IMR-90 (cell line): ENCODE results near the gene CELA3B.
"Not testable (repeated sequence)": the region's sequence is repeated elsewhere in the genome, so short reads cannot be mapped to it uniquely, and the experiment has no call there.

ENCODE experiments used
- BHLHE40 ChIP-seq: fragments of 150-350 bp; IDR thresholded peaks from 2 replicates; pipeline ENCODE4 v1.6.1; 2016; ENCODE audit warnings: mild to moderate bottlenecking, low read depth, low read length
- CEBPB ChIP-seq: IDR thresholded peaks from 2 replicates; pipeline ENCODE4 v1.6.1; 2012; ENCODE audit warnings: low read depth, low read length, improper control_type of control experiment
- CHD1 ChIP-seq: IDR thresholded peaks from 2 replicates; pipeline ENCODE4 v1.6.1; 2012; ENCODE audit warnings: low read depth, low read length, improper control_type of control experiment
- ELK1 ChIP-seq: fragments of 150-350 bp; IDR thresholded peaks from 2 replicates; pipeline ENCODE4 v1.6.1; 2016; ENCODE audit warnings: low read depth, mild to moderate bottlenecking, low read length, moderate library complexity, borderline replicate concordance
- MAFK ChIP-seq: IDR thresholded peaks from 2 replicates; pipeline ENCODE4 v1.6.1; 2012; ENCODE audit warnings: low read depth, low read length, improper control_type of control experiment
- MAZ ChIP-seq: IDR thresholded peaks from 2 replicates; pipeline ENCODE4 v1.6.1; 2012; ENCODE audit warnings: low read depth, mild to moderate bottlenecking, low read length, improper control_type of control experiment, moderate library complexity, borderline replicate concordance
- MXI1 ChIP-seq: IDR thresholded peaks from 2 replicates; pipeline ENCODE4 v1.6.1; 2012; ENCODE audit warnings: low read depth, mild to moderate bottlenecking, low read length, moderate library complexity, borderline replicate concordance
- POLR2A ChIP-seq: IDR thresholded peaks from 2 replicates; pipeline ENCODE4 v1.6.1; 2012; ENCODE audit warnings: mild to moderate bottlenecking, low read depth, low read length
- RAD21 ChIP-seq: IDR thresholded peaks from 2 replicates; pipeline ENCODE4 v1.6.1; 2012; ENCODE audit warnings: low read length, improper control_type of control experiment
- RCOR1 ChIP-seq: IDR thresholded peaks from 2 replicates; pipeline ENCODE4 v1.6.1; 2012; ENCODE audit warnings: mild to moderate bottlenecking, low read length, improper control_type of control experiment; ENCODE audit not compliant: insufficient replicate concordance
- RFX5 ChIP-seq: IDR thresholded peaks from 2 replicates; pipeline ENCODE4 v1.8.0; 2012; ENCODE audit warnings: low read depth, mild to moderate bottlenecking, low read length, moderate library complexity
- SMC3 ChIP-seq: fragments of 150-350 bp; IDR thresholded peaks from 2 replicates; pipeline ENCODE4 v1.6.1; 2016; ENCODE audit warnings: low read depth, mild to moderate bottlenecking, antibody characterized with exemption, low read length, moderate library complexity
- USF2 ChIP-seq: fragments of 150-350 bp; IDR thresholded peaks from 2 replicates; pipeline ENCODE4 v1.6.1; 2017; ENCODE audit warnings: mild to moderate bottlenecking, antibody characterized with exemption, low read length, low read depth
- TF ChIP-seq, protein P1 (sequence below): conservative IDR thresholded peaks from 2 replicates; pipeline ENCODE4 v1.5.1; 2012; ENCODE audit warnings: mild to moderate bottlenecking, low read depth, low read length, improper control_type of control experiment

DNA sequence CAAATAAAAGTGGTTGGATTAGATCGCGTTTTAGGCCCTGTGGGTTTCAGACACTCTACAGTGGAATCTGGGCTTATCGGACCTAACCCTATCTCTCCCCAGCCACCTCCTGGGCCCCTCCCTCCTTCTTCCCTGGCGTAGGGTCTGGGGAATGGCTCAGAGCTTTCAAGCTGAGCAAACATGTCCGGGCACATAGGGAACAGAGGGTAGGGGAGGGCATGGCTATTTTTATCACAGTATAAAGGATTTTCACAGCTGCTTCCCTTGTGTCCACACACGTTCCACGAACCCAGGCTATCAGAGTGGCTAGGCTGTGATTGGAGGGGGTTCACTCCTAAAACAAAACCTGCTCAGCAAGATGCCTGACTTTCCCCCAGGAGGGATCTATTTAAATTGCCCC, 22.8 kb downstream of the CELA3B start:
- TF ChIP-seq, protein P1, sequence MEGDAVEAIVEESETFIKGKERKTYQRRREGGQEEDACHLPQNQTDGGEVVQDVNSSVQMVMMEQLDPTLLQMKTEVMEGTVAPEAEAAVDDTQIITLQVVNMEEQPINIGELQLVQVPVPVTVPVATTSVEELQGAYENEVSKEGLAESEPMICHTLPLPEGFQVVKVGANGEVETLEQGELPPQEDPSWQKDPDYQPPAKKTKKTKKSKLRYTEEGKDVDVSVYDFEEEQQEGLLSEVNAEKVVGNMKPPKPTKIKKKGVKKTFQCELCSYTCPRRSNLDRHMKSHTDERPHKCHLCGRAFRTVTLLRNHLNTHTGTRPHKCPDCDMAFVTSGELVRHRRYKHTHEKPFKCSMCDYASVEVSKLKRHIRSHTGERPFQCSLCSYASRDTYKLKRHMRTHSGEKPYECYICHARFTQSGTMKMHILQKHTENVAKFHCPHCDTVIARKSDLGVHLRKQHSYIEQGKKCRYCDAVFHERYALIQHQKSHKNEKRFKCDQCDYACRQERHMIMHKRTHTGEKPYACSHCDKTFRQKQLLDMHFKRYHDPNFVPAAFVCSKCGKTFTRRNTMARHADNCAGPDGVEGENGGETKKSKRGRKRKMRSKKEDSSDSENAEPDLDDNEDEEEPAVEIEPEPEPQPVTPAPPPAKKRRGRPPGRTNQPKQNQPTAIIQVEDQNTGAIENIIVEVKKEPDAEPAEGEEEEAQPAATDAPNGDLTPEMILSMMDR = not testable (repeated sequence)
- not testable (repeated sequence) for TF ChIP-seq SMC3, CEBPB, POLR2A, USF2, MAFK, MAZ, CHD1, RFX5, RAD21, MXI1, ELK1, BHLHE40, RCOR1
